Measurements from ENCODE around the gene GALNTL6.
"Not testable (repeated sequence)": the region's sequence is repeated elsewhere in the genome, so short reads cannot be mapped to it uniquely, and the experiment has no call there.

The GALNTL6 gene

GRCh38 chr4:172776203-172776861 lies 963.1 kb downstream of the GALNTL6 start:
- no peak for DNase-seq

GRCh38 chr4:172777729-172778431 lies 964.7 kb downstream of the GALNTL6 start:
- DNase-seq = no peak

GRCh38 chr4:172778583-172778982 lies 965.4 kb downstream of the GALNTL6 start:
- DNase-seq = no peak

GRCh38 chr4:172780566-172781081 lies 967.4 kb downstream of the GALNTL6 start:
- DNase-seq = no peak

GRCh38 chr4:172785613-172786012 lies 972.4 kb downstream of the GALNTL6 start:
- no peak for DNase-seq

- DNase-seq = peak in 1 of 2 donors; percentile 13
Measured at GRCh38 chr4:172786039-172786792, 973.0 kb downstream of the GALNTL6 start.

GRCh38 chr4:172787111-172787510 lies 973.9 kb downstream of the GALNTL6 start:
- peak; percentile 3 to 7 for DNase-seq

- no peak for DNase-seq
Measured at GRCh38 chr4:172791841-172792240, 978.6 kb downstream of the GALNTL6 start.

- DNase-seq = no peak
Measured at GRCh38 chr4:172793565-172794306, 980.5 kb downstream of the GALNTL6 start.

- no peak for DNase-seq
Measured at GRCh38 chr4:172794307-172794703, 981.1 kb downstream of the GALNTL6 start.

- not testable (repeated sequence) for DNase-seq
Measured at GRCh38 chr4:172797281-172797680, 984.1 kb downstream of the GALNTL6 start.

- no peak for DNase-seq
Measured at GRCh38 chr4:172802032-172802431, 988.8 kb downstream of the GALNTL6 start.

- no peak for DNase-seq
Measured at GRCh38 chr4:172806841-172807240, 993.6 kb downstream of the GALNTL6 start.

GRCh38 chr4:172808196-172808595 lies 995.0 kb downstream of the GALNTL6 start:
- no peak for DNase-seq

GRCh38 chr4:172809319-172809718 lies 996.1 kb downstream of the GALNTL6 start:
- DNase-seq = no peak

- no peak for DNase-seq
Measured at GRCh38 chr4:172813359-172813923, 1000.2 kb downstream of the GALNTL6 start.

- no peak for DNase-seq
Measured at GRCh38 chr4:172815499-172816164, 1002.4 kb downstream of the GALNTL6 start.

GRCh38 chr4:172818901-172819300 lies 1005.7 kb downstream of the GALNTL6 start:
- no peak for DNase-seq

GRCh38 chr4:172819353-172819752 lies 1006.1 kb downstream of the GALNTL6 start:
- DNase-seq = no peak

- DNase-seq = no peak
Measured at GRCh38 chr4:172822331-172822730, 1009.1 kb downstream of the GALNTL6 start.

GRCh38 chr4:172826346-172826745 lies 1013.1 kb downstream of the GALNTL6 start:
- DNase-seq = no peak

- no peak for DNase-seq
Measured at GRCh38 chr4:172826861-172827260, 1013.7 kb downstream of the GALNTL6 start.
